GM23338 (cell line): ENCODE results near the gene ARPC1A. TPM values are rescaled to one million over a fixed set of nuclear protein-coding genes. Genes with fewer than 3 reads are reported as not detected.
"Not testable (repeated sequence)": the region's sequence is repeated elsewhere in the genome, so short reads cannot be mapped to it uniquely, and the experiment has no call there.

Experiments used
- ATAC-seq: fragments of 200-7000 bp; cut with Tn5 transposase; 3 replicates; pipeline ENCODE4 v1.9.1; 2020
- DNase-seq: peaks from one replicate; pipeline ENCODE4 v3.0.0-alpha.2; 2015; ENCODE audit warnings: low spot score
- H2AFZ ChIP-seq: fragments of 200-600 bp; sonication (generic); 2 replicates; pipeline ENCODE4 v1.8.0; 2016; ENCODE audit warnings: antibody characterized with exemption, mild to moderate bottlenecking, moderate library complexity
- H3F3A ChIP-seq: fragments of 200-600 bp; sonication (generic); replicated peaks from 2 replicates; pipeline ENCODE4 v1.8.0; 2017; ENCODE audit warnings: antibody characterized with exemption, mixed run types, low read depth
- H3K27ac ChIP-seq: fragments of 200-600 bp; sonication (generic); 2 replicates; pipeline ENCODE4 v1.6.1; 2016; ENCODE audit warnings: low read depth
- H3K27me3 ChIP-seq: fragments of 200-600 bp; sonication (generic); 2 replicates; pipeline ENCODE4 v1.8.0; 2016; ENCODE audit warnings: mild to moderate bottlenecking, mixed run types, moderate library complexity; ENCODE audit not compliant: insufficient read depth
- H3K36me3 ChIP-seq: fragments of 200-600 bp; sonication (generic); 2 replicates; pipeline ENCODE4 v1.8.0; 2016; ENCODE audit warnings: mild to moderate bottlenecking; ENCODE audit not compliant: insufficient read depth
- H3K4me1 ChIP-seq: fragments of 200-600 bp; sonication (generic); 2 replicates; pipeline ENCODE4 v1.8.0; 2016; ENCODE audit warnings: mild to moderate bottlenecking, moderate library complexity; ENCODE audit not compliant: insufficient read depth
- H3K4me2 ChIP-seq: fragments of 200-600 bp; sonication (generic); 2 replicates; pipeline ENCODE4 v1.7.1; 2017; ENCODE audit warnings: mixed run types
- H3K4me3 ChIP-seq: fragments of 200-600 bp; sonication (generic); 2 replicates; pipeline ENCODE4 v1.6.1; 2016; ENCODE audit warnings: mixed run types
- H3K79me2 ChIP-seq: fragments of 200-600 bp; sonication (generic); replicated peaks from 2 replicates; pipeline ENCODE4 v1.8.0; 2017; ENCODE audit warnings: mild to moderate bottlenecking; ENCODE audit not compliant: insufficient read depth
- H3K9me2 ChIP-seq: fragments of 200-600 bp; sonication (generic); 2 replicates; pipeline ENCODE4 v1.8.0; 2017; ENCODE audit not compliant: insufficient read depth
- H4K20me1 ChIP-seq: fragments of 200-600 bp; sonication (generic); replicated peaks from 2 replicates; pipeline ENCODE4 v1.8.0; 2017; ENCODE audit warnings: mild to moderate bottlenecking; ENCODE audit not compliant: insufficient read depth
- H3K27ac Mint-ChIP-seq: 2 replicates; pipeline ENCODE4 v1.8.0; 2020; ENCODE audit warnings: inconsistent platforms, mild to moderate bottlenecking, moderate library complexity, mixed read lengths
- H3K27me3 Mint-ChIP-seq: 3 replicates; pipeline ENCODE4 v1.8.0; 2022; ENCODE audit warnings: low read depth, mild to moderate bottlenecking, moderate library complexity, mixed read lengths, inconsistent platforms; ENCODE audit not compliant: insufficient read depth, poor library complexity
- H3K36me3 Mint-ChIP-seq: 3 replicates; pipeline ENCODE4 v1.8.0; 2021; ENCODE audit warnings: low read depth, mild to moderate bottlenecking, inconsistent platforms, moderate library complexity, mixed read lengths
- H3K4me1 Mint-ChIP-seq: 3 replicates; pipeline ENCODE4 v1.8.0; 2020; ENCODE audit warnings: mild to moderate bottlenecking, inconsistent platforms, mixed read lengths
- H3K4me3 Mint-ChIP-seq: 3 replicates; pipeline ENCODE4 v1.8.0; 2021; ENCODE audit warnings: moderate library complexity, mild to moderate bottlenecking, inconsistent platforms, mixed read lengths
- H3K9me3 Mint-ChIP-seq: 3 replicates; pipeline ENCODE4 v1.8.0; 2020; ENCODE audit warnings: moderate library complexity, mild to moderate bottlenecking, inconsistent platforms, mixed read lengths
- CREB1 ChIP-seq: fragments of 250-450 bp; sonication (Bioruptor Pico); IDR thresholded peaks from 2 replicates; pipeline ENCODE4 v1.5.0; 2020; ENCODE audit warnings: low read depth, mild to moderate bottlenecking, moderate library complexity
- EZH2phosphoT487 ChIP-seq: fragments of 200-600 bp; sonication (generic); IDR thresholded peaks from one replicate; pipeline ENCODE4 v1.8.1; 2018; ENCODE audit warnings: antibody characterized with exemption; ENCODE audit not compliant: unreplicated experiment
- STAT1 ChIP-seq: IDR thresholded peaks from one replicate; pipeline ENCODE4 v1.6.1; 2016; ENCODE audit warnings: antibody characterized with exemption; ENCODE audit not compliant: unreplicated experiment
- ZNF114 ChIP-seq: fragments of 250-450 bp; sonication (Bioruptor Pico); IDR thresholded peaks from 2 replicates; pipeline ENCODE4 v1.5.0; 2020; ENCODE audit warnings: mild to moderate bottlenecking, moderate library complexity
- polyA plus RNA-seq: library from polyadenylated mRNA; unstranded; fragments of >200 nt; fragmentation: Nextera tagmentation; extraction: Ambion mirVana; gene quantifications from 2 replicates; pipeline ENCODE4 v1.2.1, GENCODE V29; 2016
- total RNA-seq: library from RNA; depleted of rRNA; stranded (reverse); fragments of >200 nt; shearing (Covaris generic); gene quantifications from 2 replicates; pipeline ENCODE4 v1.2.3, GENCODE V29; 2014
- TF ChIP-seq, protein P1 (sequence below), 2 experiments: fragments of 200-600 bp in 1 of 2; sonication (generic) in 1 of 2; conservative IDR thresholded peaks; 2 replicates each; pipeline versions ENCODE4 v1.5.1 to v1.6.1; 2016 to 2017; ENCODE audit warnings: antibody characterized with exemption in 2 of 2, low read depth in 2 of 2, mild to moderate bottlenecking in 2 of 2, moderate library complexity in 1 of 2

Gene ARPC1A
- total and polyA plus RNA-seq, 2 experiments from 2014 or later, result 108 to 210 TPM

DNA sequence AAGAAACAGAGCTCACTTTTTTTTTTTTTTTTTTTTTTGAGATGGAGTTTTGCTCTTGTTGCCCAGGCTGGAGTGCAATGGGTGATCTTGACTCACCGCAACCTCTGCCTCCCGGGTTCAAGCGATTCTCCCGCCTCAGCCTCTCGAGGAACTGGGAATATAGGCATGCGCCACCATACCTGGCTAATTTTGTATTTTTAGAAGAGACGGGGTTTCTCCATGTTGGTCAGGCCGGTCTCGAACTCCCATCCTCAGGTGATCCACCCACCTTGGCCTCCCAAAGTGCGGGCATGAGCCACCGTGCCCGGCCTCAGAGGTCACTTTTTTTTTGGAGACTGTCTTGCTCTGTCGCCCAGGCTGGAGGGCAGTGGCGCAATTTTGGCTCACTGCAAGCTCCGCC is 32.8 kb downstream of the ARPC1A start:
- not testable (repeated sequence) for H3K4me3 Mint-ChIP-seq, DNase-seq, H4K20me1 ChIP-seq, H3K27me3 ChIP-seq, H3K4me1 ChIP-seq, H2AFZ ChIP-seq, H3K9me2 ChIP-seq, H3F3A ChIP-seq, H3K4me2 ChIP-seq, H3K27me3 Mint-ChIP-seq, H3K4me3 ChIP-seq, H3K4me1 Mint-ChIP-seq, H3K27ac Mint-ChIP-seq, H3K27ac ChIP-seq, ATAC-seq, H3K9me3 Mint-ChIP-seq, H3K79me2 ChIP-seq
- peaks cover 48% of the 10 kb centered on the region for H3K36me3 Mint-ChIP-seq
- H3K36me3 ChIP-seq, result peaks cover 19% of the 10 kb centered on the region

DNA sequence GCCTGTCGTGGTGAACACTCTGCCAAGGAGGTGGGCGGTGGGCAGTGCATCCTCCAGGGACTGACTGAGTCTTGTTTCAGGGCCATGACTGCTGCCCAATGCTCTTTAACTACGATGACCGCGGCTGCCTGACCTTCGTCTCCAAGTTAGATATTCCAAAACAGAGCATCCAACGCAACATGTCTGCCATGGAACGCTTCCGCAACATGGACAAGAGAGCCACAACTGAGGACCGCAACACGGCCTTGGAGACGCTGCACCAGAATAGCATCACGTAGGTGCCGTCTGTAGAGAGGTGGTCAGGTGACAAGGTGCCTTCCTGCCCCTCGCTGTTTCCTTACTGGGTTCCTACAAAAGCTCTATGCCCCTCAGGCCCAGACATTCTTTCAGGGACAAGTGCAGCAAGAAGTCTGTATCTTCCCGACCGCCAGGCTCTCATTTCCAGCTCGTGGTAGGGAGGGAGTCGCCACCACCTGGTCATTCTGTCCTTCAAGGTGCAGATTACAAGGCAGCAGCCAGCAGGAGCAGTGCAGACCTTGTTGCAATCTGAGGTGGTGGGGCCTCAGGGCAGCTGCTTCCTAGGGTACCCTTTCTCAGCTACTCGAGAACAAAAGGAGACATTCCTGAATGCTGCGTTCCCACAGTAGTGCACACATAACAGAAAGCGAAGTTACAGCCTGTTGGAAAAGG is 33.9 kb downstream of the ARPC1A start:
- Histone ChIP-seq H3K9me2 (no peaks in the 10 kb centered on the region), H3K4me2 (no peak overlapping the region), H3K36me3 (peaks cover 17% of the 10 kb centered on the region), H2AFZ (no peak overlapping the region), H3K4me3 (no peak overlapping the region), H3F3A (0 out of 2 replicates have a peak, but pooled peaks cover 2% of the 10 kb centered on the region), H3K4me1 (no peaks in the 10 kb centered on the region), H3K27me3 (no peaks in the 10 kb centered on the region), H3K79me2 (no peaks in the 10 kb centered on the region), H4K20me1 (0 out of 2 replicates have a peak, but pooled peaks cover 5% of the 10 kb centered on the region), H3K27ac (no peak overlapping the region; the same call in 1 of the 2 replicates)
- TF ChIP-seq STAT1, result no peak
- TF ChIP-seq, protein P1, sequence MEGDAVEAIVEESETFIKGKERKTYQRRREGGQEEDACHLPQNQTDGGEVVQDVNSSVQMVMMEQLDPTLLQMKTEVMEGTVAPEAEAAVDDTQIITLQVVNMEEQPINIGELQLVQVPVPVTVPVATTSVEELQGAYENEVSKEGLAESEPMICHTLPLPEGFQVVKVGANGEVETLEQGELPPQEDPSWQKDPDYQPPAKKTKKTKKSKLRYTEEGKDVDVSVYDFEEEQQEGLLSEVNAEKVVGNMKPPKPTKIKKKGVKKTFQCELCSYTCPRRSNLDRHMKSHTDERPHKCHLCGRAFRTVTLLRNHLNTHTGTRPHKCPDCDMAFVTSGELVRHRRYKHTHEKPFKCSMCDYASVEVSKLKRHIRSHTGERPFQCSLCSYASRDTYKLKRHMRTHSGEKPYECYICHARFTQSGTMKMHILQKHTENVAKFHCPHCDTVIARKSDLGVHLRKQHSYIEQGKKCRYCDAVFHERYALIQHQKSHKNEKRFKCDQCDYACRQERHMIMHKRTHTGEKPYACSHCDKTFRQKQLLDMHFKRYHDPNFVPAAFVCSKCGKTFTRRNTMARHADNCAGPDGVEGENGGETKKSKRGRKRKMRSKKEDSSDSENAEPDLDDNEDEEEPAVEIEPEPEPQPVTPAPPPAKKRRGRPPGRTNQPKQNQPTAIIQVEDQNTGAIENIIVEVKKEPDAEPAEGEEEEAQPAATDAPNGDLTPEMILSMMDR (conservative IDR thresholded peaks at IDR 0.05; ENCODE audit: low read depth in 2 of 2), result peak in 1 of 2 experiments; percentile 57; a peak in 2 of 4 replicates
- TF ChIP-seq CREB1 (CRISPR knock-in tag), result no peak
- no peak for TF ChIP-seq EZH2phosphoT487
- TF ChIP-seq ZNF114, result no peak
- ATAC-seq, result peak; percentile 96
- no peak overlapping the region for H3K4me3 Mint-ChIP-seq
- no peaks in the 10 kb centered on the region for H3K9me3 Mint-ChIP-seq
- H3K27me3 Mint-ChIP-seq, result peaks cover 10% of the 10 kb centered on the region
- peaks cover 53% of the 10 kb centered on the region for H3K36me3 Mint-ChIP-seq
- H3K27ac Mint-ChIP-seq, result 0 out of 2 replicates have a peak overlapping the region, but pooled peaks have one; percentile 44
- DNase-seq, result peak; percentile 69
- H3K4me1 Mint-ChIP-seq, result 0 out of 3 replicates have a peak, but pooled peaks cover 6% of the 10 kb centered on the region

DNA sequence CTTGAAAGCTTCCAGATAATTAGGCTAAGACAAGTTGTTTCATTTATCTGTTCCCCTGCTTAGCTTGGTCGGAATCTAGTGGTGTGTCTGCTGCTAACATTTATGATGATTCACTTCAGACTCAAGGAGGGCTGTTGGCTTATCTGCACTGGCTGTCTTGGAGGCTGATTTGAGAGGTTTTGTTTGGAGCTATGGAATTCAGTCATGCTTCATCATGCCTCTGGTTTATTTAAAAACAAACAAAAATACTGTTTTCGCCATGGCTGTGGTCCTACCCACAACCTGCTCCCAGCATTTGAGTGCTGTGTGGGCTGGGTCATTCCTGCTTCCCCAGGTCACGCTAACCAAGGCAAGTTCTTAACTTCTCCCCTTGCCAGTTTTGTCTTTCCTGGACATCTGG is 37.1 kb downstream of the ARPC1A start:
- Mint-ChIP-seq H3K27me3 (peaks cover 8% of the 10 kb centered on the region), H3K4me3 (no peak overlapping the region), H3K36me3 (peaks cover 57% of the 10 kb centered on the region), H3K4me1 (peaks cover 22% of the 10 kb centered on the region), H3K9me3 (no peaks in the 10 kb centered on the region), H3K27ac (no peak overlapping the region)
- no peaks in the 10 kb centered on the region for H3K27me3 ChIP-seq
- H3K4me2 ChIP-seq, result no peak overlapping the region
- no peak for ATAC-seq
- DNase-seq, result no peak
- H3K79me2 ChIP-seq, result no peaks in the 10 kb centered on the region
- H3K27ac ChIP-seq, result no peak overlapping the region; the same call in 1 of the 2 replicates
- H3K4me1 ChIP-seq, result peaks cover 5% of the 10 kb centered on the region
- H3K4me3 ChIP-seq, result no peak overlapping the region
- 0 out of 2 replicates have a peak, but pooled peaks cover 5% of the 10 kb centered on the region for H4K20me1 ChIP-seq
- H3K9me2 ChIP-seq, result no peaks in the 10 kb centered on the region
- H3K36me3 ChIP-seq, result peaks cover 23% of the 10 kb centered on the region
- H3F3A ChIP-seq, result 0 out of 2 replicates have a peak, but pooled peaks cover 6% of the 10 kb centered on the region
- no peak overlapping the region for H2AFZ ChIP-seq
- no peak for TF ChIP-seq STAT1
- TF ChIP-seq, protein P1 (conservative IDR thresholded peaks at IDR 0.05; ENCODE audit: low read depth in 2 of 2), result no peak
